NCI-H2107 treated with DMSO at 0.1 percent for 48 hours (cell line): ENCODE data around the gene ELMO2.

Experiments
- DNase-seq: peaks from one replicate; lab custom pipeline; 2025; ENCODE audit not compliant: unreplicated experiment; lab: John Stamatoyannopoulos, UW

ELMO2 gene

GRCh38 chr20:46367967-46368901 is 38.2 kb downstream of the ELMO2 start:
- no peak for DNase-seq

GRCh38 chr20:46367234-46367633 is 39.2 kb downstream of the ELMO2 start:
- DNase-seq, result no peak

GRCh38 chr20:46366826-46367225 is 39.6 kb downstream of the ELMO2 start:
- DNase-seq, result no peak

GRCh38 chr20:46365487-46366220 is 40.8 kb downstream of the ELMO2 start:
- no peak for DNase-seq

GRCh38 chr20:46364670-46365486 is 41.5 kb downstream of the ELMO2 start:
- DNase-seq, result no peak

- DNase-seq, result peak; percentile 28
Observed at GRCh38 chr20:46363874-46364669, 42.3 kb downstream of the ELMO2 start.

GRCh38 chr20:46362921-46363867 is 43.2 kb downstream of the ELMO2 start:
- no peak for DNase-seq

GRCh38 chr20:46361811-46362210 is 44.6 kb downstream of the ELMO2 start:
- DNase-seq, result no peak

GRCh38 chr20:46361381-46361780 is 45.0 kb downstream of the ELMO2 start:
- DNase-seq, result no peak

- DNase-seq, result no peak
Observed at GRCh38 chr20:46359233-46359751, 47.1 kb downstream of the ELMO2 start.

- DNase-seq, result no peak
Observed at GRCh38 chr20:46358346-46359058, 47.9 kb downstream of the ELMO2 start.

GRCh38 chr20:46357030-46357514 is 49.3 kb downstream of the ELMO2 start:
- no peak for DNase-seq

- DNase-seq, result no peak
Observed at GRCh38 chr20:46356195-46357029, 50.0 kb downstream of the ELMO2 start.

- no peak for DNase-seq
Observed at GRCh38 chr20:46355778-46356177, 50.6 kb downstream of the ELMO2 start.

GRCh38 chr20:46354920-46355654 is 51.3 kb downstream of the ELMO2 start:
- DNase-seq, result no peak

- DNase-seq, result no peak
Observed at GRCh38 chr20:46354207-46354555, 52.2 kb downstream of the ELMO2 start.
